PFSK-1 (cell line): ENCODE data around the gene DCLK2.

Experiments
- FOXP2 ChIP-seq: optimal IDR thresholded peaks from 2 replicates; pipeline ENCODE3; 2011; ENCODE audit warnings: borderline replicate concordance, control low read depth, inconsistent platforms; ENCODE audit not compliant: insufficient read depth; ENCODE audit errors: extremely low read length, extremely low read depth
- POLR2AphosphoS5 ChIP-seq: IDR thresholded peaks from 2 replicates; pipeline ENCODE4 v1.6.1; 2012; ENCODE audit warnings: low read depth, mild to moderate bottlenecking, control low read depth, low read length, moderate library complexity
- REST ChIP-seq, 2 experiments: IDR thresholded peaks; 2 replicates each; pipeline versions ENCODE4 v1.6.1 to v1.8.0; 2011 to 2012; ENCODE audit warnings: low read depth in 2 of 2, low read length in 2 of 2, control low read depth in 1 of 2, inconsistent platforms in 1 of 2, mild to moderate bottlenecking in 1 of 2, moderate library complexity in 1 of 2; ENCODE audit not compliant: insufficient read depth in 1 of 2
- SIN3A ChIP-seq: IDR thresholded peaks from 2 replicates; pipeline ENCODE4 v1.6.1; 2012; ENCODE audit warnings: mild to moderate bottlenecking, low read length, moderate library complexity, borderline replicate concordance; ENCODE audit not compliant: insufficient read depth
- TAF1 ChIP-seq: IDR thresholded peaks from 2 replicates; pipeline ENCODE4 v1.6.1; 2012; ENCODE audit warnings: low read length, control low read depth, borderline replicate concordance; ENCODE audit not compliant: insufficient read depth

The DCLK2 gene

GRCh38 chr4:150205016-150205415 lies 126.8 kb downstream of the DCLK2 start:
- no peak for TF ChIP-seq FOXP2
- TF ChIP-seq TAF1 = no peak
- TF ChIP-seq SIN3A = no peak
- no peak for TF ChIP-seq POLR2AphosphoS5

- TF ChIP-seq POLR2AphosphoS5 = no peak
- no peak for TF ChIP-seq FOXP2
- no peak for TF ChIP-seq TAF1
- TF ChIP-seq SIN3A = no peak
- TF ChIP-seq REST (IDR thresholded peaks at IDR 0.05; ENCODE audit: insufficient read depth in 1 of 2, low read depth in 2 of 2, low read length in 2 of 2) = no peak
Observed at GRCh38 chr4:150206265-150206664, 128.0 kb downstream of the DCLK2 start.

GRCh38 chr4:150206954-150207353 lies 128.7 kb downstream of the DCLK2 start:
- TF ChIP-seq TAF1 (no peak), FOXP2 (no peak), POLR2AphosphoS5 (no peak)

- no peak for TF ChIP-seq POLR2AphosphoS5
- TF ChIP-seq TAF1 = no peak
- TF ChIP-seq REST (IDR thresholded peaks at IDR 0.05; ENCODE audit: insufficient read depth in 1 of 2, low read depth in 2 of 2, low read length in 2 of 2) = no peak
- TF ChIP-seq SIN3A = no peak
- TF ChIP-seq FOXP2 = no peak
Observed at GRCh38 chr4:150207871-150208270, 129.6 kb downstream of the DCLK2 start.

GRCh38 chr4:150209140-150209829 lies 131.0 kb downstream of the DCLK2 start:
- TF ChIP-seq TAF1 (no peak), SIN3A (no peak), FOXP2 (no peak), POLR2AphosphoS5 (no peak), REST (IDR thresholded peaks at IDR 0.05; ENCODE audit: insufficient read depth in 1 of 2, low read depth in 2 of 2, low read length in 2 of 2) (no peak)

GRCh38 chr4:150211016-150211415 lies 132.8 kb downstream of the DCLK2 start:
- no peak for TF ChIP-seq REST (IDR thresholded peaks at IDR 0.05; ENCODE audit: insufficient read depth in 1 of 2, low read depth in 2 of 2, low read length in 2 of 2)
- TF ChIP-seq POLR2AphosphoS5 = no peak
- no peak for TF ChIP-seq SIN3A
- TF ChIP-seq TAF1 = no peak
- TF ChIP-seq FOXP2 = no peak
